ENCODE measurements around the gene SLC35G1. TPM values are rescaled to one million over a fixed set of nuclear protein-coding genes. Genes with fewer than 3 reads are reported as not detected.
A peak's percentile ranks its signal among the peaks of the same experiment; 100 is the strongest.

Gene SLC35G1, protein sequence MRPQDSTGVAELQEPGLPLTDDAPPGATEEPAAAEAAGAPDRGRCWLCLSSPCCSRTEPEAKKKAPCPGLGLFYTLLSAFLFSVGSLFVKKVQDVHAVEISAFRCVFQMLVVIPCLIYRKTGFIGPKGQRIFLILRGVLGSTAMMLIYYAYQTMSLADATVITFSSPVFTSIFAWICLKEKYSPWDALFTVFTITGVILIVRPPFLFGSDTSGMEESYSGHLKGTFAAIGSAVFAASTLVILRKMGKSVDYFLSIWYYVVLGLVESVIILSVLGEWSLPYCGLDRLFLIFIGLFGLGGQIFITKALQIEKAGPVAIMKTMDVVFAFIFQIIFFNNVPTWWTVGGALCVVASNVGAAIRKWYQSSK
- 1.5 and 2.1 TPM in 2 replicates for total RNA-seq (2014; rRNA removed; shearing (Covaris generic); ENCODE audit: low replicate concordance)

DNA sequence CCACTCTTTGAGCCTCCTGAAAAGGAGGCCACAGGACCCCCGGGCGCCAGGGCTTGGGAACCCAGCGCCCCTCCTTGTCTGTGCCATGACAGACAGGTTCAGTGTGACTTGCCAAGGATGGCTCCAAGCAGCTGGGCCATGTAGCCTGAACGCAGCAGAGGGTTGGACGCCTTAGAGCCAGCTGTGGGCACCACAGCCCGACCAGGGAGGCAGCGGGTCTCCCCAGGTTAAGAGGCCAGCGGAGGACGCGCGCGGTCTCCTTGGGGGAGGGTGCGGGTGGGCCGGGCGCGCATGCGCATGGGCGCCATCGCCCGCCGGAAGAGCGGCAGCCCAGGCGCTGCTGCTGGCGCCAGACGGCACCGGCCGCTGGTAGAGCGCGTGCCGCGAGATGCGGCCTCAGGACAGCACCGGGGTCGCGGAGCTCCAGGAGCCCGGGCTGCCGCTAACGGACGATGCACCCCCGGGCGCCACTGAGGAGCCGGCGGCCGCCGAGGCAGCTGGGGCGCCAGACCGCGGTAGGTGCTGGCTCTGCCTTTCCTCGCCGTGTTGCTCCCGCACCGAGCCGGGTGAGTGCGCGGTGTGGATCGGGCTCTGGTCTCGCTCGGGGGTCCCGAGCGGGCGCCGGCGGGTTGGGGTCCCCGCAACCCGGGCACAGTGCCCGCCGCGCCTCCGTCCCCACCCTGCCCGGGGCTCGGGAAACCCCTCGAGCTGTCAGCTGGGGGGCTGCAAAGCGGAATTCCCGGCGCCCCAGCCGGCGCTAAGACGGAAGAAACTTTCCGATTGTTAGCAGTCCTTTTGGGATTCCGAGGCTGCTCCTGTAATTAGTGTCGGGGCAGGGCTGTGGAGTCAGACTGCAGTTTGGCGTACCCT lies at the start of gene SLC35G1:
SLC35G1 (plus strand) TSS at position 333 of the 870 bp plus-strand sequence; CDS start at position 389, 56 bp downstream.
- Histone ChIP-seq H3K79me2 (ENCODE audit: low read length) (no peaks in the 10 kb centered on the region), H3K27me3 (ENCODE audit: low read length) (no peaks in the 10 kb centered on the region), H3K4me1 (ENCODE audit: low read length) (peaks cover 11% of the 10 kb centered on the region), H3K9me3 (ENCODE audit: low read length) (no peaks in the 10 kb centered on the region), H3K27ac (ENCODE audit: low read length) (no peak within 1 kb of the TSS), H3K9ac (ENCODE audit: low read length) (peak within 1 kb of the TSS; percentile 75), H3K4me2 (ENCODE audit: low read depth, low read length, poor library complexity, severe bottlenecking) (peak within 1 kb of the TSS; percentile 82), H2AFZ (ENCODE audit: low read length) (peak within 1 kb of the TSS; percentile 97), H3K36me3 (ENCODE audit: insufficient read depth, low read length) (no peaks in the 10 kb centered on the region), H4K20me1 (ENCODE audit: insufficient read depth, low read depth, low read length) (no peaks in the 10 kb centered on the region), H3K4me3 (ENCODE audit: low read length) (peak within 1 kb of the TSS; percentile 70), H3K9me2 (replicated peaks; ENCODE audit: insufficient read depth, low read length) (no peaks in the 10 kb centered on the region)
- DNase-seq = peak; percentile 80

DNA sequence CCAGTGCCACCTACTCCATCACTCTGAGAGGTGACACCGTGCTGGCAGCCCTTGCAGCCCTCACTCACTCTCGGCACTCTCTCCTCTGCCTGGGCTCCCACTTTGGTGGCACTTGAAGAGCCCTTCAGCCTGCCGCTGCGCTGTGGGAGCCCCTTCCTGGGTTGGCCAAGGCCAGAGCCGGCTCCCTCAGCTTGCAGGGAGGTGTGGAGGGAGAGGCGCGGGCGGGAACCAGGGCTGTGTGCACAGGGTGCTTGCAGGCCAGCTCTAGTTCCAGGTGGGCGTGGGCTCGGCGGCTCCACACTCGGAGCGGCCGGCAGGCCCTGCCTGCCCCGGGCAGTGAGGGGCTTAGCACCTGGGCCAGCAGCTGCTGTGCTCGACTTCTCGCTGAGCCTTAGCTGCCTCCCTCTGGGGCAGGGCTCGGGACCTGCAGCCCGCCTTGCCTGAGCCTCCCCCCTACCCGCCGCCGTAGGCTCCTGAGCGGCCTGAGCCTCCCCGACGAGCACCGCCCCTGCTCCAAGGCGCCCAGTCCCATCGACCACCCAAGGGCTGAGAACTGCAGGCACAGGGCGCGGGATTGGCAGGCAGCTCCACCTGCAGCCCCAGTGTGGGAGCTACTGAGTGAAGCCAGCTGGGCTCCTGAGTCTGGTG lies 48.7 kb upstream of the SLC35G1 start:
- no peaks in the 10 kb centered on the region for H4K20me1 ChIP-seq (ENCODE audit: insufficient read depth, low read depth, low read length)
- no peaks in the 10 kb centered on the region for H3K9me2 ChIP-seq (replicated peaks; ENCODE audit: insufficient read depth, low read length)

DNA sequence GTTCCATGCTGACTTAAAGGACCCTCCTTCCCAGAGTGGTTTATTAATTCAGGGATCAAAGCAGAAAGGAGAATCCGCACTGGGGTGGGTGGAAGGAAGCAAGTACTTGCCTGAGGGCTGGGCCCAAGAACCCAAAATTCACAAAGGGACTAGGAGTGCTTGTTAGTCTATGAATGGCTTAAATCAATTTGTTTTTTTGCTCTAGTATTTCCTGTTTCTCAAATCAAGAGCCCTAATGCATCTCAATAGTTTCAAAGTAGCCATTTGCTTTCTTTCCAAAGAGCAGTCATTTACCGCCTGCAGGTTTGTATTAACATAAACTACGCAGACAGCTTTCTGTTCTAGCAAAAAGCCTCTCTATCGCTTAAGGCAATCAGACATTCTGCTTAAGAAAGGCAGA lies 44.2 kb upstream of the SLC35G1 start:
- no peaks in the 10 kb centered on the region for H3K27me3 ChIP-seq (ENCODE audit: low read length)
- DNase-seq = no peak

More for the DNA sequence above, 48.7 kb upstream of the SLC35G1 start:
- no peaks in the 10 kb centered on the region for H3K4me1 ChIP-seq (ENCODE audit: low read length)
- DNase-seq = no peak
- H2AFZ ChIP-seq (ENCODE audit: low read length) = no peak overlapping the region
- H3K79me2 ChIP-seq (ENCODE audit: low read length) = no peaks in the 10 kb centered on the region
- no peak overlapping the region for H3K4me3 ChIP-seq (ENCODE audit: low read length)
- no peaks in the 10 kb centered on the region for H3K36me3 ChIP-seq (ENCODE audit: insufficient read depth, low read length)
- no peak overlapping the region for H3K27ac ChIP-seq (ENCODE audit: low read length)
- H3K27me3 ChIP-seq (ENCODE audit: low read length) = no peaks in the 10 kb centered on the region
- no peak overlapping the region for H3K4me2 ChIP-seq (ENCODE audit: low read depth, low read length, poor library complexity, severe bottlenecking)
- no peak overlapping the region for H3K9ac ChIP-seq (ENCODE audit: low read length)
- no peaks in the 10 kb centered on the region for H3K9me3 ChIP-seq (ENCODE audit: low read length)

DNA sequence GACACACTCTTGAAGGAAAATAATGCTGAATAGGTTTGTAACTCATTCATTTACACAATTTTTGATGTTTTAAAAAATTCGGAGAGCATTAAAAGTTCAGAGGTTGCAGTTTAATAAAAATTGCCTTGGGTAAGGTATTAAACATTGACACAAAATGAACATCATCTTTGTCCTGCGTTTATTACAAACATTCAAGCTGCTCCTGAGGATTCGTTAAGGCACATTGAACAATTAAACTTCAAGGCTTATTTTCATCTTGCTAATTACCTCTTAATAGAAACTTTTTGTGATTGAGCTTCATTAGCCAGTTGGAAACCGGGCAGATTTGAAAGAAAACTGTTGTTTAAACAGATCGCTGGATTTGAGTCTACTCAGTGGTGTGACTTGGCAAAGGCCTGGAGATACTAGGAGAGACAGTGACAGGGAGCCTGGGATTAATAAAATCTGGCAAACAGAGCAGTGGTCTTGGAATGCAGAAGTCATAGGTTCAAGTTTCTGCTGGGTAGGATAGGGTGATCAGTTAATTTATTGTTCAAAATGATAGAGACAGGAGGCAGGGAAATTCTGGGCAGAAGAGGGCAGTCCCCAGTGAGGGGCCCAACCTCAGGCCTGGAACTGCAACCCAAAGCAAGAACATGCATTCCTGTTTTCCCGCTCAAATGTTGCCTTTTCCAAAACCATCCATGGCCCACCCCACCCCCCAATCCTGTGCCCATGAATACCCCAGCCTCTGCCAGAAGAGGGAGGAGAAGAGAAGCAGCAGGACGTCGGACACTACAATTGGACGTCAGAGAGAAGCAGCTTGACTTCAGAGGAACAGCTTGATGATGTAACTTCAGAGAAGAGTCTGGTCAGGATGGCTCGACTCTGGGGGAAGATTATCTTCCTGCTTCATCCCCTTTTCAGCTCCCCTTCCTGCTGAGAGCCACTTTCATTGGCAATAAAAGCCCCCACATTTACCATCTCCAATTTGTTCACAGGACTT lies 43.5 kb upstream of the SLC35G1 start:
- Histone ChIP-seq H3K79me2 (ENCODE audit: low read length) (no peaks in the 10 kb centered on the region), H3K4me1 (ENCODE audit: low read length) (no peaks in the 10 kb centered on the region), H3K9me3 (ENCODE audit: low read length) (no peaks in the 10 kb centered on the region), H3K27me3 (ENCODE audit: low read length) (no peaks in the 10 kb centered on the region), H3K9ac (ENCODE audit: low read length) (no peak overlapping the region), H3K27ac (ENCODE audit: low read length) (no peak overlapping the region), H2AFZ (ENCODE audit: low read length) (no peak overlapping the region), H3K9me2 (replicated peaks; ENCODE audit: insufficient read depth, low read length) (no peaks in the 10 kb centered on the region), H4K20me1 (ENCODE audit: insufficient read depth, low read depth, low read length) (no peaks in the 10 kb centered on the region), H3K36me3 (ENCODE audit: insufficient read depth, low read length) (no peaks in the 10 kb centered on the region), H3K4me2 (ENCODE audit: low read depth, low read length, poor library complexity, severe bottlenecking) (no peak overlapping the region), H3K4me3 (ENCODE audit: low read length) (no peak overlapping the region)
- DNase-seq = no peak

More for the DNA sequence above, 44.2 kb upstream of the SLC35G1 start:
- Histone ChIP-seq H3K9me3 (ENCODE audit: low read length) (no peaks in the 10 kb centered on the region), H3K4me3 (ENCODE audit: low read length) (no peak overlapping the region), H2AFZ (ENCODE audit: low read length) (no peak overlapping the region), H3K79me2 (ENCODE audit: low read length) (no peaks in the 10 kb centered on the region), H3K36me3 (ENCODE audit: insufficient read depth, low read length) (no peaks in the 10 kb centered on the region), H3K27ac (ENCODE audit: low read length) (no peak overlapping the region), H4K20me1 (ENCODE audit: insufficient read depth, low read depth, low read length) (no peaks in the 10 kb centered on the region), H3K4me1 (ENCODE audit: low read length) (no peaks in the 10 kb centered on the region), H3K9ac (ENCODE audit: low read length) (no peak overlapping the region), H3K9me2 (replicated peaks; ENCODE audit: insufficient read depth, low read length) (no peaks in the 10 kb centered on the region), H3K4me2 (ENCODE audit: low read depth, low read length, poor library complexity, severe bottlenecking) (no peak overlapping the region)

DNA sequence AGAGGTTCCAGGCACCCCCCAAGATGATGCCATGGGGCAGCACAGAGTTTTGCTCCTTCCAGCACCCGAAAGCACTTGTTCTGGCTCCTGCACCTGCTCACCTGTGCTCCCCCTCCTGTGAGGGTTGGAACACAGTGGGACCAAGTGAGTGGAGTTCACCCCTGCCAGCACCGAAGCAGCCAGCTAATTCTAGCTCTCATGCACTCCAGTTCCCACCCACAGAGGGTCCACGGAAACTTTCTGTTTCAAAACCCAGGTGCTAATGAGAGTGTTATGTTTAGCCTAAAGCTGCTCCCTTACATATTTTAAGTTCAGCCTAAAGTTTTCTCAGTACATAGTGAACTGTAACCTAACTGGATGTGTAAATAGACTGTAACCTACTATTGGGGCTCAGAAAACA lies 42.6 kb upstream of the SLC35G1 start:
- no peak overlapping the region for H2AFZ ChIP-seq (ENCODE audit: low read length)

DNA sequence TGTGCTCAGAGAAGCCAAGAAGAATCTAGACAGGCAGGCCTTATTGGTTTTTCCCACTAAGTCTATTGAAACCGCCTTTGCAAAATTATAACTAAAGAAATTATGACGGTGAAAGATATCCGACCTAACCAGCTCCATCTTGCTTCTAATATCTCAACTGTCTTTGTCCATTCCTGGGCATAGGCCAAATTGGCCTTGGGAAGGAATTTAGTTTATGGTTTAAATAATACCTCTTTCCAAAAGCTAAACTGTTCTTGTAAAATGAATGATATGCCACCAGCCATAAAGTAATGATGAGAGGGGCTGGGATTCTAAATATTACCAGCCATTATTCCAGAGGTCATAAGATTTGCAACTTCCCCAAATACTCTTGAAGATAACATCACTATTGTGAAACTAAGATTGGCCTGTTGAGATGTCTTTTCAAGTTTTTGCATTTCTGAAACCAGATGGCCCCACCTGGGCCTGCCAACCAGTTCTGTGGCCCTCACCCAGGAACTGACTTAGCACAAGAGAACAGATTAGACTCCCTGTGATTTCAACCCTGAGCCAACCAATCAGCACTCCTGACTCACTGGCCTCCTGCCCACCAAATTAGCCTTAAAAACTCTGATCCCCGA lies 41.2 kb upstream of the SLC35G1 start:
- Histone ChIP-seq H3K9me3 (ENCODE audit: low read length) (no peaks in the 10 kb centered on the region), H3K27me3 (ENCODE audit: low read length) (no peaks in the 10 kb centered on the region)

More for the DNA sequence above, 42.6 kb upstream of the SLC35G1 start:
- Histone ChIP-seq H3K9me2 (replicated peaks; ENCODE audit: insufficient read depth, low read length) (no peaks in the 10 kb centered on the region), H3K79me2 (ENCODE audit: low read length) (no peaks in the 10 kb centered on the region), H3K9ac (ENCODE audit: low read length) (no peak overlapping the region), H3K4me1 (ENCODE audit: low read length) (no peaks in the 10 kb centered on the region), H3K4me2 (ENCODE audit: low read depth, low read length, poor library complexity, severe bottlenecking) (no peak overlapping the region), H3K36me3 (ENCODE audit: insufficient read depth, low read length) (no peaks in the 10 kb centered on the region), H3K27ac (ENCODE audit: low read length) (no peak overlapping the region), H3K27me3 (ENCODE audit: low read length) (no peaks in the 10 kb centered on the region), H3K4me3 (ENCODE audit: low read length) (no peak overlapping the region), H3K9me3 (ENCODE audit: low read length) (no peaks in the 10 kb centered on the region), H4K20me1 (ENCODE audit: insufficient read depth, low read depth, low read length) (no peaks in the 10 kb centered on the region)
- DNase-seq = no peak

DNA sequence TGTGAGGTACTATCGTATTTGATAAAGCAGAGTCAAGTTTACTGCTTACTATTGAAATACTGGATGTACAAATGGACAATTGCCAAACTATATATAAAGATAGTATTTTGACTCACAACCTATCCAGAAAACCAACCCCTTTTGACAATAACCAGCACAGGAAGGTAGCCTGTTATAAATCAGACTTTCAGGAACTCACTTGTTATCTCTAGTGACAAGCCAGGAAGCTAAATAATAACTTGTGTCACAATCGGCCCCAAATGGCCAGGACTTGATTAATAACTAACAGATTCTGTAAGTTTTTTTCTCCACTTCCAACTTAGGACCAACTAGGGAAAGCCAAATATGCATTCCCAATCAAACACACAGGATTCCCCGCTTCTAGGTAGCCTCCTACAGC lies 38.8 kb upstream of the SLC35G1 start:
- Histone ChIP-seq H3K4me1 (ENCODE audit: low read length) (no peaks in the 10 kb centered on the region), H3K79me2 (ENCODE audit: low read length) (no peaks in the 10 kb centered on the region), H2AFZ (ENCODE audit: low read length) (no peak overlapping the region), H3K9ac (ENCODE audit: low read length) (no peak overlapping the region), H3K4me3 (ENCODE audit: low read length) (no peak overlapping the region), H3K4me2 (ENCODE audit: low read depth, low read length, poor library complexity, severe bottlenecking) (no peak overlapping the region), H3K36me3 (ENCODE audit: insufficient read depth, low read length) (no peaks in the 10 kb centered on the region), H3K9me3 (ENCODE audit: low read length) (no peaks in the 10 kb centered on the region), H3K27ac (ENCODE audit: low read length) (no peak overlapping the region), H3K27me3 (ENCODE audit: low read length) (no peaks in the 10 kb centered on the region), H4K20me1 (ENCODE audit: insufficient read depth, low read depth, low read length) (no peaks in the 10 kb centered on the region), H3K9me2 (replicated peaks; ENCODE audit: insufficient read depth, low read length) (no peaks in the 10 kb centered on the region)
- no peak for DNase-seq

More for the DNA sequence above, 41.2 kb upstream of the SLC35G1 start:
- Histone ChIP-seq H3K9me2 (replicated peaks; ENCODE audit: insufficient read depth, low read length) (no peaks in the 10 kb centered on the region), H4K20me1 (ENCODE audit: insufficient read depth, low read depth, low read length) (no peaks in the 10 kb centered on the region), H2AFZ (ENCODE audit: low read length) (no peak overlapping the region), H3K4me2 (ENCODE audit: low read depth, low read length, poor library complexity, severe bottlenecking) (no peak overlapping the region), H3K79me2 (ENCODE audit: low read length) (no peaks in the 10 kb centered on the region), H3K9ac (ENCODE audit: low read length) (no peak overlapping the region), H3K4me3 (ENCODE audit: low read length) (no peak overlapping the region), H3K4me1 (ENCODE audit: low read length) (no peaks in the 10 kb centered on the region), H3K27ac (ENCODE audit: low read length) (no peak overlapping the region), H3K36me3 (ENCODE audit: insufficient read depth, low read length) (no peaks in the 10 kb centered on the region)
- DNase-seq = no peak
